Measurements from ENCODE around the gene GPX3. TPM values are rescaled to one million over a fixed set of nuclear protein-coding genes. Genes with fewer than 3 reads are reported as not detected.

The GPX3 gene
- total RNA-seq, 3 donors from 2014 or later, result 44.6 to 460 (median 147) TPM

DNA sequence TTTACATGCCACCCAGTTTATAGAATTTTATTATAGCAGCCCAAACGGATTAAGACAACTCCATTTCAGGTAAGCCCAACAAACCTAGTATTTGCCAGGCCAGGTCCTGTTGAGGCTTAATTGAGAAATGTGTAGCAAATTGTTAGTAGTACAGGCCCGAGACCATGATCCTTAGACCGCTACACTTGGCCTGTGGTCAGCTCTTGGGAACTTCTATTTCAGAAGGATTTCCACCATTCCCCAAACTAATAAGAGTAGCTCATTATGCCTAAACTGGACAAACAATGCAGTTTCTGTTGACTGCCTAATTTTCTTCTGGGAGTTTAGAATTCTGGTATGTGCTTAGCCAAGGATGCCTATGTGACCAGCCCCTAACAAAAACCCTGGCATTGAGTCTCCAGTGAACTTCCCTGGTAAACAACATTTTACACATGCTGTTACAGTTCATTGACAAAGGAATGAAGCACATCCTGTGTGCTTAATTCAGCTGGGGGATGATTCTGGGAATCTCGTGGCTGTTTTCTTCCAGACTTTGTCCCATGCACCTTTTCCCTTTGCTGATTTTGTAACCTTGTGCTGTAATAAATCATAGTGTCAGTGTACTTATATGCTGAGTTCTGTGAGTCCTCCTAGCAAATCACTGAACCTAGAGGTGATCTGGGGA lies 5.6 kb upstream of the GPX3 start:
- no peaks in the 10 kb centered on the region for H3K4me1 ChIP-seq (ENCODE audit: low read depth)
- intact Hi-C loops (cut with DNase I, micrococcal nuclease), result no loop called here
- H3K9me3 ChIP-seq, result no peaks in the 10 kb centered on the region
- TF ChIP-seq CTCF (IDR thresholded peaks at IDR 0.05), result no peak
- ATAC-seq (no peak), DNase-seq (no peak)
- H3K36me3 ChIP-seq (ENCODE audit: low read depth), result no peaks in the 10 kb centered on the region
- no peak overlapping the region for H3K4me3 ChIP-seq

GRCh38 chr5:151015974-151016587 lies 4.3 kb upstream of the GPX3 start:
- Histone ChIP-seq H3K4me3 (no peak overlapping the region), H3K36me3 (ENCODE audit: low read depth) (no peaks in the 10 kb centered on the region), H3K9me3 (no peaks in the 10 kb centered on the region), H3K4me1 (ENCODE audit: low read depth) (no peaks in the 10 kb centered on the region)
- intact Hi-C loops (cut with DNase I, micrococcal nuclease), result no loop called here
- TF ChIP-seq CTCF (IDR thresholded peaks at IDR 0.05), result no peak
- ATAC-seq, result no peak
- no peak for DNase-seq

- intact Hi-C loops (cut with DNase I, micrococcal nuclease), result no loop called here
- ATAC-seq (no peak), DNase-seq (no peak)
- no peak overlapping the region for H3K4me3 ChIP-seq
- H3K36me3 ChIP-seq (ENCODE audit: low read depth), result no peaks in the 10 kb centered on the region
- no peak for TF ChIP-seq CTCF (IDR thresholded peaks at IDR 0.05)
- H3K9me3 ChIP-seq, result no peaks in the 10 kb centered on the region
- no peaks in the 10 kb centered on the region for H3K4me1 ChIP-seq (ENCODE audit: low read depth)
These were observed 3.7 kb upstream of the GPX3 start for GRCh38 chr5:151016700-151017099.

DNA sequence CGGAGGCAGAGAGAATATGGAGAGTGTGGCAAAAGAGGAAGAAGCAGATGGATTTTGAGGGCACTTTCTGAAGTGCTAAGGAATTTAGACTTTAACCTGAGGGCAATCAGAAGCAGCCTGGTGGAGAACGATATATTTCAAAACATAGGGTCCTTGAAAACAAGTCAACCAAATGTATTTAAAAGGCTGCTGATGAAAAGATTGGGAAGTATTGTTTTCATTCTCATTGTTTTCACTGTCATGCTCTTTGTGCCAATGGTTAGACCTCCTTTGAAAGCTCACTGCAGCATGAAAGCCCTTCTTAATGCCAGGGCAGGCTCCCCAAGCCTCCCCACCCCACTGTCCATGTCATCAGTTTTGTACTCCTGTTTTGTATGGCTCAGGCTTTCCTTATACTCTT lies 2.5 kb upstream of the GPX3 start:
- H3K9me3 ChIP-seq, result no peaks in the 10 kb centered on the region
- no peak for TF ChIP-seq CTCF (IDR thresholded peaks at IDR 0.05)
- no peak for ATAC-seq
- no peaks in the 10 kb centered on the region for H3K36me3 ChIP-seq (ENCODE audit: low read depth)
- intact Hi-C loops (cut with DNase I, micrococcal nuclease), result no loop called here
- H3K4me1 ChIP-seq (ENCODE audit: low read depth), result no peaks in the 10 kb centered on the region
- no peak overlapping the region for H3K4me3 ChIP-seq
- no peak for DNase-seq

DNA sequence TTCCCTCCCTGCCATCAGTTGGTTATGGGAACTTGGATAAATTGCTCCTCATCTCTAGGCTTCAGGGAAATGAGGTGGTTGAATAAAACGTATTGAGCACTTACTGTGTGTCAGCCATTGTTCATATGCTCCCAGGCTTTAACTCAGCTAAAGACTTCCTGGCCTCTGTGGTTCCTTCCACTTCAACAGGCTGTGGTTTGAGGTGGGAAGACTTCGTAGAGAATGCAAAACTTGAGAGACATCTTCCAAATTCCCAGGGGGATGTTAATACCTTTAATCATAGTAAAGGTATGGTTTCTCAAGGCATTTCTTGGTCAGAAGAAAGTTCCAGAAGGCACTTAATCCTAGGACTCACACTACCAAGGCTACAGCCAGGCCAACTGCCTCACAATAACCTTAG lies 1.5 kb upstream of the GPX3 start:
- intact Hi-C loops (cut with DNase I, micrococcal nuclease), result no loop called here
- no peaks in the 10 kb centered on the region for H3K4me1 ChIP-seq (ENCODE audit: low read depth)
- no peak for TF ChIP-seq CTCF (IDR thresholded peaks at IDR 0.05)
- ATAC-seq (no peak), DNase-seq (no peak)
- no peak overlapping the region for H3K4me3 ChIP-seq
- no peaks in the 10 kb centered on the region for H3K36me3 ChIP-seq (ENCODE audit: low read depth)
- no peaks in the 10 kb centered on the region for H3K9me3 ChIP-seq
